Measurements from ENCODE around the gene SSR1. TPM values are rescaled to one million over a fixed set of nuclear protein-coding genes. Genes with fewer than 3 reads are reported as not detected.

The SSR1 gene
- total RNA-seq, 4 donors from 2014 or later, result 34.2 to 61.4 (median 46.0) TPM

- Histone ChIP-seq H3K36me3 (peaks cover 0 to 99% of the 10 kb centered on the region in 2 donors), H3K4me3 (no peak overlapping the region), H3K9me3 (no peaks in the 10 kb centered on the region), H3K4me1 (no peaks in the 10 kb centered on the region), H3K27ac (no peak overlapping the region), H3K27me3 (no peaks in the 10 kb centered on the region)
- no peak for TF ChIP-seq CTCF (IDR thresholded peaks at IDR 0.05)
- TF ChIP-seq POLR2AphosphoS5 (IDR thresholded peaks at IDR 0.05), result no peak
- no peak for TF ChIP-seq POLR2A (IDR thresholded peaks at IDR 0.05)
- no peak for TF ChIP-seq EP300 (IDR thresholded peaks at IDR 0.05)
- 78 to 90% methylated on average over 3 of the region's 3 CpGs for WGBS, 2 donors (ENCODE audit: low coverage in 1 of 2)
- ATAC-seq, result no peak
These were observed 17.1 kb downstream of the SSR1 start for GRCh38 chr6:7295916-7296315.

GRCh38 chr6:7292596-7293255, 20.3 kb downstream of the SSR1 start:
- no peak for ATAC-seq
- H3K27ac ChIP-seq, result no peak overlapping the region
- 61 to 66% methylated on average over 3 to 6 of the region's 6 CpGs for WGBS, 2 donors (ENCODE audit: low coverage in 1 of 2)
- H3K27me3 ChIP-seq, result no peaks in the 10 kb centered on the region
- no peaks in the 10 kb centered on the region for H3K9me3 ChIP-seq
- H3K4me1 ChIP-seq, result no peaks in the 10 kb centered on the region
- no peak overlapping the region for H3K4me3 ChIP-seq
- TF ChIP-seq POLR2A (IDR thresholded peaks at IDR 0.05) (no peak), EP300 (IDR thresholded peaks at IDR 0.05) (no peak), POLR2AphosphoS5 (IDR thresholded peaks at IDR 0.05) (no peak)
- H3K36me3 ChIP-seq, result peaks cover 9 to 100% of the 10 kb centered on the region in 2 donors

- TF ChIP-seq POLR2A (IDR thresholded peaks at IDR 0.05) (no peak), CTCF (IDR thresholded peaks at IDR 0.05) (no peak), EP300 (IDR thresholded peaks at IDR 0.05) (no peak), POLR2AphosphoS5 (IDR thresholded peaks at IDR 0.05) (no peak)
- ATAC-seq, result no peak
- Histone ChIP-seq H3K36me3 (peaks cover 9 to 89% of the 10 kb centered on the region in 2 donors), H3K4me1 (no peaks in the 10 kb centered on the region), H3K27ac (no peak overlapping the region), H3K9me3 (no peaks in the 10 kb centered on the region), H3K4me3 (no peak overlapping the region), H3K27me3 (no peaks in the 10 kb centered on the region)
- WGBS, 2 donors (ENCODE audit: low coverage in 1 of 2), result 71 to 75% methylated on average over 1 of the region's 1 CpG
These were observed 22.9 kb downstream of the SSR1 start for GRCh38 chr6:7290079-7290478.

- no peaks in the 10 kb centered on the region for H3K4me1 ChIP-seq
- ATAC-seq, result no peak
- H3K36me3 ChIP-seq, result peaks cover 9 to 53% of the 10 kb centered on the region in 2 donors
- 88 to 95% methylated on average over 1 to 6 of the region's 6 CpGs for WGBS, 2 donors (ENCODE audit: low coverage in 1 of 2)
- no peaks in the 10 kb centered on the region for H3K27me3 ChIP-seq
- no peak overlapping the region for H3K4me3 ChIP-seq
- H3K9me3 ChIP-seq, result no peaks in the 10 kb centered on the region
- no peak for TF ChIP-seq CTCF (IDR thresholded peaks at IDR 0.05)
- no peak overlapping the region for H3K27ac ChIP-seq
These were observed 27.6 kb downstream of the SSR1 start for GRCh38 chr6:7285416-7285815.

GRCh38 chr6:7283676-7284075, 29.3 kb downstream of the SSR1 start:
- H3K4me3 ChIP-seq, result no peak overlapping the region
- H3K36me3 ChIP-seq, result peaks cover 0 to 36% of the 10 kb centered on the region in 2 donors
- H3K4me1 ChIP-seq, result no peaks in the 10 kb centered on the region
- H3K9me3 ChIP-seq, result no peaks in the 10 kb centered on the region
- no peak for TF ChIP-seq CTCF (IDR thresholded peaks at IDR 0.05)
- TF ChIP-seq POLR2A (IDR thresholded peaks at IDR 0.05), result no peak
- no peak for TF ChIP-seq POLR2AphosphoS5 (IDR thresholded peaks at IDR 0.05)
- TF ChIP-seq EP300 (IDR thresholded peaks at IDR 0.05), result no peak
- WGBS, 2 donors (ENCODE audit: low coverage in 1 of 2), result 57% methylated on average over 2 of the region's 2 CpGs; no CpG with 5 or more reads in 1 of the 2 donors
- no peaks in the 10 kb centered on the region for H3K27me3 ChIP-seq
- no peak for ATAC-seq
- no peak overlapping the region for H3K27ac ChIP-seq
